Spleen (tissue), 11 donors: Measurements from ENCODE around the gene LSS. TPM values are rescaled to one million over a fixed set of nuclear protein-coding genes. Genes with fewer than 3 reads are reported as not detected.

Experiments used
- DNase-seq: peaks from one replicate; pipeline ENCODE4 v3.0.0-alpha.2; 2020
- H3K27ac ChIP-seq, 8 donors: fragments of 200-600 bp; sonication (generic) in 7 of 8; 1 replicate in 4 of 8; 2 replicates in 4 of 8; pipeline versions ENCODE4 v1.5.0 to v1.8.0; 2016 to 2021; ENCODE audit warnings: inconsistent platforms in 4 of 8, mild to moderate bottlenecking in 4 of 8, moderate library complexity in 1 of 8
- H3K27me3 ChIP-seq, 7 donors: fragments of 200-600 bp; sonication (generic) in 6 of 7; replicated peaks in 1 of 7; 1 replicate in 4 of 7; 2 replicates in 3 of 7; pipeline versions ENCODE4 v1.5.0 to v1.8.0; 2016 to 2021; ENCODE audit warnings: inconsistent platforms in 3 of 7, mild to moderate bottlenecking in 1 of 7
- H3K36me3 ChIP-seq, 6 donors: fragments of 200-600 bp; sonication (generic) in 5 of 6; 1 replicate in 4 of 6; 2 replicates in 2 of 6; pipeline versions ENCODE4 v1.5.0 to v1.8.0; 2016 to 2021; ENCODE audit warnings: inconsistent platforms in 2 of 6
- H3K4me1 ChIP-seq, 6 donors: fragments of 200-600 bp; sonication (generic) in 5 of 6; 1 replicate in 3 of 6; 2 replicates in 3 of 6; pipeline versions ENCODE4 v1.5.0 to v1.8.0; 2016 to 2021; ENCODE audit warnings: inconsistent platforms in 3 of 6
- H3K4me3 ChIP-seq, 8 donors: fragments of 200-600 bp; sonication (generic) in 7 of 8; 1 replicate in 4 of 8; 2 replicates in 4 of 8; pipeline versions ENCODE4 v1.5.0 to v1.8.0; 2016 to 2021; ENCODE audit warnings: inconsistent platforms in 4 of 8, mild to moderate bottlenecking in 4 of 8, moderate library complexity in 2 of 8
- H3K9me3 ChIP-seq, 8 donors: fragments of 200-600 bp; sonication (generic) in 7 of 8; 1 replicate in 4 of 8; 2 replicates in 4 of 8; pipeline versions ENCODE4 v1.5.0 to v1.8.0; 2016 to 2021; ENCODE audit warnings: inconsistent platforms in 4 of 8
- CTCF ChIP-seq, 11 experiments: fragments of 200-600 bp in 7 of 11; fragments of 450-650 bp in 4 of 11; sonication (generic) in 4 of 11; IDR thresholded peaks in 8 of 11; conservative IDR thresholded peaks in 3 of 11; 1 replicate in 7 of 11; 2 replicates in 4 of 11; pipeline versions ENCODE4 v1.4.0 to v1.8.0; 2016 to 2021; ENCODE audit warnings: antibody characterized with exemption in 11 of 11, inconsistent platforms in 4 of 11, mild to moderate bottlenecking in 1 of 11
- POLR2A ChIP-seq, 3 donors: fragments of 450-650 bp; IDR thresholded peaks; one replicate each; pipeline ENCODE4 v1.5.1; 2017; ENCODE audit warnings: antibody characterized with exemption in 3 of 3, mild to moderate bottlenecking in 1 of 3
- POLR2AphosphoS5 ChIP-seq, 3 donors: sonication (generic); formaldehyde crosslinking; IDR thresholded peaks; one replicate each; pipeline ENCODE4 v1.5.1; 2017; ENCODE audit warnings: antibody characterized with exemption in 3 of 3
- WGBS, 5 donors: extraction: QIAGEN DNeasy Blood & Tissue Kit in 3 of 5; methylation state at CpG; one replicate each; pipeline versions ENCODE4 v1.1.5 to v1.1.7; 2013 to 2018; 5-methylcytosine and 5-hydroxymethylcytosine counted together
- intact Hi-C: fragments of 100-400 bp; cut with DNase I; formaldehyde crosslinking; loops from one replicate; pipeline ENCODE4 v1.15.0; 2023; ENCODE audit warnings: low total_unique reads
- polyA plus RNA-seq, 3 donors: library from polyadenylated mRNA; stranded (reverse); fragments of 200-250 nt; gene quantifications; one replicate each; pipeline ENCODE4 v1.2.1, GENCODE V29; 2013
- total RNA-seq, 7 donors: library from RNA; depleted of rRNA in 3 of 7; stranded (reverse); fragments of >200 nt in 3 of 7; fragmentation: NEBNext Ultra II Directional in 4 of 7; extraction: Animal tissue kit (Norgen Biotek cat#: 25700) in 4 of 7; gene quantifications; one replicate each; pipeline versions ENCODE4 v1.1.0 to v1.2.1, GENCODE V29; 2016 to 2021
- donor health status: healthy with polysubstance abuse.
- donor health status: DM: no; HTN: no; CAD: no; lungs with moderate emphysema.
- donor health status: DM: no; HTN: no; CAD: no.
- donor health status: Bipolar disorder and iron deficiency.
- donor health status: healthy.
- donor health status: DM: no; HTN: no; CAD: no.
- donor health status: DM: yes; HTN: yes; CAD: no.

LSS gene
- total and polyA plus RNA-seq, 10 donors = 6.3 to 31.2 (median 24.5) TPM

GRCh38 chr21:46211786-46212720 lies 16.5 kb downstream of the LSS start:
- 89 to 94% (median 90%) methylated on average over 21 to 23 of the region's 23 CpGs for WGBS, 5 donors
- no peak for TF ChIP-seq POLR2A (IDR thresholded peaks at IDR 0.05)
- TF ChIP-seq CTCF (IDR thresholded peaks at IDR 0.05 in 8 of 11, conservative IDR thresholded peaks at IDR 0.05 in 3 of 11) = no peak
- no peak for TF ChIP-seq POLR2AphosphoS5 (IDR thresholded peaks at IDR 0.05)
- DNase-seq = peak; percentile 55

GRCh38 chr21:46211376-46211775 lies 17.2 kb downstream of the LSS start:
- TF ChIP-seq CTCF (IDR thresholded peaks at IDR 0.05 in 8 of 11, conservative IDR thresholded peaks at IDR 0.05 in 3 of 11) (no peak), POLR2AphosphoS5 (IDR thresholded peaks at IDR 0.05) (no peak)
- peaks cover 0 to 100% (median 44%) of the 10 kb centered on the region in 6 donors for H3K36me3 ChIP-seq
- H3K27me3 ChIP-seq = no peaks in the 10 kb centered on the region
- intact Hi-C loops = no loop called here
- peak; percentile 47 for DNase-seq
- no peak overlapping the region for H3K4me3 ChIP-seq
- H3K4me1 ChIP-seq = no peaks in the 10 kb centered on the region
- no peaks in the 10 kb centered on the region for H3K9me3 ChIP-seq
- 92 to 98% (median 95%) methylated on average over 7 of the region's 7 CpGs for WGBS, 5 donors
- no peak overlapping the region for H3K27ac ChIP-seq

More at GRCh38 chr21:46211786-46212720, 16.5 kb downstream of the LSS start:
- H3K4me3 ChIP-seq = no peak overlapping the region
- no peaks in the 10 kb centered on the region for H3K4me1 ChIP-seq
- no peaks in the 10 kb centered on the region for H3K9me3 ChIP-seq
- intact Hi-C loops = no loop called here
- peaks cover 0 to 98% (median 39%) of the 10 kb centered on the region in 6 donors for H3K36me3 ChIP-seq
- no peak overlapping the region for H3K27ac ChIP-seq
- H3K27me3 ChIP-seq = no peaks in the 10 kb centered on the region

GRCh38 chr21:46210378-46211136 lies 18.0 kb downstream of the LSS start:
- Histone ChIP-seq H3K36me3 (peaks cover 0 to 100% (median 49%) of the 10 kb centered on the region in 6 donors), H3K4me3 (no peak overlapping the region), H3K27ac (no peak overlapping the region), H3K27me3 (no peaks in the 10 kb centered on the region), H3K9me3 (no peaks in the 10 kb centered on the region), H3K4me1 (no peaks in the 10 kb centered on the region)
- peak; percentile 47 for DNase-seq
- intact Hi-C loops = no loop called here
- WGBS, 5 donors = 84 to 93% (median 91%) methylated on average over 13 to 16 of the region's 16 CpGs
- TF ChIP-seq CTCF (IDR thresholded peaks at IDR 0.05 in 8 of 11, conservative IDR thresholded peaks at IDR 0.05 in 3 of 11) (no peak), POLR2AphosphoS5 (IDR thresholded peaks at IDR 0.05) (no peak), POLR2A (IDR thresholded peaks at IDR 0.05) (no peak)
